ENCODE data around the gene DPCD. TPM values are rescaled to one million over a fixed set of nuclear protein-coding genes. Genes with fewer than 3 reads are reported as not detected.

Gene DPCD
- total and polyA plus RNA-seq, 2 of the 8 experiments (the other 6 are each of a cell fraction or from before 2014, with no cell fraction given) = 21.2 to 31.4 TPM

GRCh38 chr10:101559596-101560297, 28.4 kb upstream of the DPCD start:
- Histone ChIP-seq H3K18ac (ENCODE audit: extremely low read depth, low read length) (no peak overlapping the region; the same call in 1 of the 2 replicates), H3K79me2 (ENCODE audit: control insufficient read depth in 1 of 2, insufficient read depth in 2 of 2, low read length in 2 of 2) (no peaks in the 10 kb centered on the region), H2BK12ac (ENCODE audit: low read depth, low read length) (no peak overlapping the region), H3K23ac (ENCODE audit: insufficient read length) (no peak overlapping the region), H3K23me2 (ENCODE audit: low read depth, low read length) (no peaks in the 10 kb centered on the region), H3K9me3 (ENCODE audit: insufficient read depth in 2 of 2, low read depth in 1 of 2, low read length in 1 of 2) (no peaks in the 10 kb centered on the region), H3K79me1 (ENCODE audit: low read depth, low read length) (no peaks in the 10 kb centered on the region), H3K14ac (ENCODE audit: insufficient read length) (no peak overlapping the region), H3K56ac (replicated peaks; ENCODE audit: insufficient read length, low read depth, low read length) (no peak overlapping the region), H2BK120ac (replicated peaks; ENCODE audit: low read depth, low read length) (no peak overlapping the region), H3K4me3 (ENCODE audit: extremely low read depth in 1 of 4, insufficient read depth in 2 of 4, low read depth in 3 of 4, low read length in 4 of 4) (no peak overlapping the region), H4K5ac (ENCODE audit: insufficient read length, low read depth, low read length) (no peak overlapping the region), H4K20me1 (replicated peaks in 1 of 2; ENCODE audit: control insufficient read depth in 1 of 2, insufficient read depth in 2 of 2, low read length in 2 of 2) (no peaks in the 10 kb centered on the region), H3K27me3 (replicated peaks in 1 of 4; ENCODE audit: control insufficient read depth in 3 of 4, extremely low read depth in 1 of 4, insufficient read depth in 3 of 4, low read length in 3 of 4) (no peaks in the 10 kb centered on the region), H4K8ac (ENCODE audit: extremely low read depth, insufficient read depth, low read length) (peak overlapping the region; percentile 53; the same call in 1 of the 2 replicates), H3K4me2 (ENCODE audit: insufficient read depth in 1 of 2, low read depth in 2 of 2, low read length in 2 of 2) (no peak overlapping the region), H2AK5ac (ENCODE audit: low read depth, low read length) (no peak overlapping the region), H3K36me3 (ENCODE audit: control insufficient read depth in 2 of 4, insufficient read depth in 4 of 4, low read length in 3 of 4) (no peaks in the 10 kb centered on the region), H4K91ac (replicated peaks; ENCODE audit: insufficient read length, low read length) (no peak overlapping the region), H3K4ac (replicated peaks; ENCODE audit: insufficient read length, low read depth, low read length) (no peak overlapping the region), H3K4me1 (replicated peaks in 1 of 4; ENCODE audit: control insufficient read depth in 3 of 4, insufficient read depth in 4 of 4, low read length in 3 of 4) (peaks cover 0 to 2% (median 0%) of the 10 kb centered on the region in 4 experiments; a peak in 2 of 7 replicates), H2BK20ac (ENCODE audit: low read length) (no peak overlapping the region), H2BK15ac (ENCODE audit: low read length) (0 out of 2 replicates have a peak overlapping the region, but pooled peaks have one; percentile 16), H3K9ac (replicated peaks in 1 of 4; ENCODE audit: extremely low read depth in 1 of 4, low read depth in 3 of 4, low read length in 3 of 4) (no peak overlapping the region), H2AFZ (ENCODE audit: low read length) (no peak overlapping the region), H2BK5ac (ENCODE audit: low read depth, low read length) (0 out of 2 replicates have a peak overlapping the region, but pooled peaks have one; percentile 24), H3K27ac (ENCODE audit: low read depth, low read length) (no peak overlapping the region)
- WGBS, 2 experiments (ENCODE audit: extremely low coverage in 1 of 2, insufficient coverage in 1 of 2, insufficient read length in 1 of 2, insufficient replicate concordance in 2 of 2, low coverage in 1 of 2, low lambda C conversion rate in 2 of 2, missing lambda C conversion rate in 1 of 2) = 88% methylated on average over 11 of the region's 12 CpGs; no CpG with 5 or more reads in 1 of the 2 experiments
- TF ChIP-seq SIX5 (IDR thresholded peaks at IDR 0.05; ENCODE audit: low read depth, low read length) (no peak), USF2 (IDR thresholded peaks at IDR 0.05; ENCODE audit: low read length) (0 out of 2 replicates have a peak, but pooled peaks have one; percentile 15)
- DNase-seq (ENCODE audit: low read depth in 1 of 2, low spot score in 2 of 2) (peak in 1 of 2 experiments; percentile 41), FAIRE-seq (no peak)
- CTCF ChIA-PET (ENCODE audit: partially characterized antibody) = interaction anchor here (1.1 to 8.5 kb wide), 6 partner anchors 10 to 346 kb away, joined by 3 to 65 read pairs (median 10); no protein-coding TSS in a partner anchor
- POLR2A ChIA-PET (ENCODE audit: partially characterized antibody) = interaction anchor here (2.0 kb wide), 1 partner anchor 13 kb away, joined by 6 read pairs; no protein-coding TSS in a partner anchor

All from H1 (cell line).